GM10266 (cell line): ENCODE data around the gene TDRD7.

ENCODE experiments used
- DNase-seq: peaks from one replicate; pipeline ENCODE4 v3.0.0; 2012; ENCODE audit errors: extremely low spot score
- CTCF ChIP-seq: IDR thresholded peaks from 2 replicates; pipeline ENCODE4 v1.5.1; 2012; ENCODE audit warnings: mild to moderate bottlenecking, low read depth; ENCODE audit not compliant: control insufficient read depth, insufficient read depth; ENCODE audit errors: missing control alignments

The TDRD7 gene

GRCh38 chr9:97525451-97525850 is 113.6 kb downstream of the TDRD7 start:
- TF ChIP-seq CTCF = no peak
- DNase-seq = no peak

GRCh38 chr9:97526895-97527575 is 115.1 kb downstream of the TDRD7 start:
- TF ChIP-seq CTCF = no peak
- no peak for DNase-seq

GRCh38 chr9:97527626-97528528 is 116.0 kb downstream of the TDRD7 start:
- TF ChIP-seq CTCF = no peak
- DNase-seq = no peak

- TF ChIP-seq CTCF = no peak
- DNase-seq = no peak
These were observed 116.8 kb downstream of the TDRD7 start for GRCh38 chr9:97528529-97529230.

- TF ChIP-seq CTCF = no peak
- DNase-seq = peak; percentile 62
These were observed 117.6 kb downstream of the TDRD7 start for GRCh38 chr9:97529363-97530076.

- TF ChIP-seq CTCF = no peak
- no peak for DNase-seq
These were observed 120.0 kb downstream of the TDRD7 start for GRCh38 chr9:97531888-97532376.
